Calu3 (cell line): Measurements from ENCODE around the gene ACLY. TPM values are rescaled to one million over a fixed set of nuclear protein-coding genes. Genes with fewer than 3 reads are reported as not detected.

ENCODE experiments used
- BruUV-seq: library from RNA; stranded (reverse); fragments of 400-500 nt; replicated peaks from 2 replicates; lab custom pipeline; 2021; lab: Mats Ljungman, UMichigan
- CTCF ChIA-PET: fragments of 300-600 bp; sonication (Branson Sonifier 250); formaldehyde crosslinking; loops from one replicate; lab custom pipeline; 2022; ENCODE audit warnings: antibody characterized with exemption; lab: Charles Lee
- DNase-seq: peaks from one replicate; pipeline ENCODE4 v3.0.0; 2022
- H3K27ac Mint-ChIP-seq: one replicate; pipeline ENCODE4 v1.8.0; 2022; ENCODE audit warnings: mixed read lengths; ENCODE audit not compliant: unreplicated experiment
- H3K27me3 Mint-ChIP-seq: one replicate; pipeline ENCODE4 v1.8.0; 2022; ENCODE audit warnings: mixed read lengths; ENCODE audit not compliant: unreplicated experiment
- H3K36me3 Mint-ChIP-seq: one replicate; pipeline ENCODE4 v1.8.0; 2022; ENCODE audit warnings: mild to moderate bottlenecking, moderate library complexity, mixed read lengths; ENCODE audit not compliant: insufficient read depth, unreplicated experiment
- H3K4me1 Mint-ChIP-seq: one replicate; pipeline ENCODE4 v1.8.0; 2022; ENCODE audit warnings: mild to moderate bottlenecking, low read depth, mixed read lengths; ENCODE audit not compliant: unreplicated experiment
- H3K4me3 Mint-ChIP-seq: one replicate; pipeline ENCODE4 v1.8.0; 2022; ENCODE audit warnings: mild to moderate bottlenecking, low read depth, moderate library complexity, mixed read lengths; ENCODE audit not compliant: unreplicated experiment
- H3K9me3 Mint-ChIP-seq: one replicate; pipeline ENCODE4 v1.8.0; 2022; ENCODE audit warnings: low read depth, mixed read lengths; ENCODE audit not compliant: unreplicated experiment
- intact Hi-C: fragments of 100-400 bp; cut with micrococcal nuclease; formaldehyde crosslinking; loops from one replicate; pipeline ENCODE4 v1.10.0; 2022; ENCODE audit not compliant: unreplicated experiment
- total RNA-seq: library from RNA; stranded (reverse); gene quantifications from 2 replicates; pipeline ENCODE4 v1.2.3, GENCODE V29; 2022
- TF ChIP-seq, protein P1 (sequence below): fragments of 200-600 bp; IDR thresholded peaks from one replicate; pipeline ENCODE4 v1.8.0; 2022; ENCODE audit warnings: antibody characterized with exemption; ENCODE audit not compliant: unreplicated experiment

ACLY gene
- total RNA-seq, 1 experiment from 2014 or later = 265 TPM

DNA sequence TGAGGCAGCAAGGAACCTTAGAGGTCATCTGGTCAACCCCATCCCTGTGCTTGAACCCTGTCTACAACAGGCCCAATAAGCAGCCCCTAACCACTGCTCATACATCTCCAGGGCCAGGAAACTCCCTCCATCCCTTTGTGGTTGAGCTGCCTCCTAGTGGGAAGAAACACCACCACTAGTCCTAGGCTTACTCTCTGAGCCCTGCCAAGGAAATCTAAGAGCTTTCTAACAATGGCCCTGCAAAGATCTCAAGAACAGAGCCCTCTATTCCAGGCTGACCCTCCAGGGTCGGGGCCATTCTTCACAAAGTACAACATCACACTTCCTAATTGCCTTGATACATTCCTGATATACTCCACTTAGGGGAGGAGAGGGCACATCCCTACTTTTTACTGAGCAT, 5.8 kb downstream of the ACLY start:
- TF ChIP-seq, protein P1, sequence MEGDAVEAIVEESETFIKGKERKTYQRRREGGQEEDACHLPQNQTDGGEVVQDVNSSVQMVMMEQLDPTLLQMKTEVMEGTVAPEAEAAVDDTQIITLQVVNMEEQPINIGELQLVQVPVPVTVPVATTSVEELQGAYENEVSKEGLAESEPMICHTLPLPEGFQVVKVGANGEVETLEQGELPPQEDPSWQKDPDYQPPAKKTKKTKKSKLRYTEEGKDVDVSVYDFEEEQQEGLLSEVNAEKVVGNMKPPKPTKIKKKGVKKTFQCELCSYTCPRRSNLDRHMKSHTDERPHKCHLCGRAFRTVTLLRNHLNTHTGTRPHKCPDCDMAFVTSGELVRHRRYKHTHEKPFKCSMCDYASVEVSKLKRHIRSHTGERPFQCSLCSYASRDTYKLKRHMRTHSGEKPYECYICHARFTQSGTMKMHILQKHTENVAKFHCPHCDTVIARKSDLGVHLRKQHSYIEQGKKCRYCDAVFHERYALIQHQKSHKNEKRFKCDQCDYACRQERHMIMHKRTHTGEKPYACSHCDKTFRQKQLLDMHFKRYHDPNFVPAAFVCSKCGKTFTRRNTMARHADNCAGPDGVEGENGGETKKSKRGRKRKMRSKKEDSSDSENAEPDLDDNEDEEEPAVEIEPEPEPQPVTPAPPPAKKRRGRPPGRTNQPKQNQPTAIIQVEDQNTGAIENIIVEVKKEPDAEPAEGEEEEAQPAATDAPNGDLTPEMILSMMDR = no peak
- intact Hi-C loops = no loop called here
- Mint-ChIP-seq H3K36me3 (peaks cover 90% of the 10 kb centered on the region), H3K4me1 (peaks cover 74% of the 10 kb centered on the region), H3K27ac (peak overlapping the region; percentile 23), H3K4me3 (no peak overlapping the region), H3K27me3 (no peaks in the 10 kb centered on the region), H3K9me3 (no peaks in the 10 kb centered on the region)
- no peak for DNase-seq
- CTCF ChIA-PET = interaction anchor here (0.6 to 1.5 kb wide), 2 partner anchors 20 to 112 kb away, joined by 3 read pairs; no protein-coding TSS in a partner anchor
- no TSS peak for BruUV-seq

DNA sequence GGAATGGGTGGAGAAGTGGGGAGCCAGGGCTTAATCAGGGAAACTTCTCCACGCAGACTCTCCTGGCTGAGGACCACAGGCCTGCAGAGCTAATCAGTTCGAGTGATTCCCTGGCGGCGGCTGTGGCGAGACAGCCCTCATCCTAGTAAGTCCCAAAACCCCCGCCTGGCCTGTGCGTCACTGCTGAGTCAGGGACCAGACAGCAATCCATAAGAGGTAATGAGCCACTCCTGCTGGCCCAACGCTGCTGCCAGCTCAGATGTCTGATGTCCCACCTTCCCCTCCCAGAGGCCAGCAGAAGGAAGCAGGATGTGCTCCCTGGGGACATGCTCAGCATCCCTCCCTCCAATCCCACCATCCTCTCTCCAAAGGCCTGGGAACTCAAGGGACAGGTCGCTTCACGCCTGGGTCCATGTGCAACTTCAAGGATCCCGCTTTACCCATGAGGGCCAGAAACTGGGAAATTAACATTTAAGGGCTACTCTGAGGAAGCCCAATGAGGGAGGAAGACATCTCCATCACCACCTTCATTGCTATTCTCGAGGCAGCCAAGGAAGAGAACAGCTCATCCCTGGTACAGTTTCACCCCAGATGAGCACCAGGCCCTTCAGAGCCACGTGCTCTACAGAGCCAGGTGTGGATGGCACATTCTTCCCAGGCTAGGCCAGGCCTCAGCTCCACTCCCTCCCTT, 7.9 kb downstream of the ACLY start:
- H3K9me3 Mint-ChIP-seq = no peaks in the 10 kb centered on the region
- no peak for DNase-seq
- CTCF ChIA-PET = interaction anchor here (0.6 kb wide), 1 partner anchor 9 kb away, joined by 3 read pairs; no protein-coding TSS in a partner anchor
- H3K27me3 Mint-ChIP-seq = no peaks in the 10 kb centered on the region
- H3K4me1 Mint-ChIP-seq = peaks cover 71% of the 10 kb centered on the region
- H3K36me3 Mint-ChIP-seq = peaks cover 90% of the 10 kb centered on the region
- no peak overlapping the region for H3K4me3 Mint-ChIP-seq
- no TSS peak for BruUV-seq
- TF ChIP-seq, protein P1 = no peak
- intact Hi-C loops = no loop called here
- H3K27ac Mint-ChIP-seq = no peak overlapping the region

DNA sequence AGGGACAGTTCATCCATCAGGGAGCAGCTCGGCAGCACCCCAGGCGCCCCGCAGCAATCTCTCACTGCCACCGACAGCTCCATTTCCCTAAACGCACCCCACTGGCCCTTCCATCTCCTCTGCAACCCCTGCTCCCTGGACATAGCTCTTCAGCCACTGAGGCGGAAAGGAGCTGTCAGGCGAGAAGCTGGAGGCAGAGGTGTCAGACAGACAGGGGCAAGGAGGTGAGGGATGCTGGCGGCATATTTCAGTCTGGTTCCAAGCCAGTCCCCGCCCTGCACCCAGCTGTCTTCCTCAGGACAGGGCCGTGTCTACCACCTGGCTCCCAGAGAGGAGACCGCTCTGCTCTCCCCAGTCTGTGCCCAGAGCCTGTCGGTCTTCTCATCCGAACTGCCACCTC, 9.7 kb downstream of the ACLY start:
- TF ChIP-seq, protein P1 = no peak
- Mint-ChIP-seq H3K9me3 (no peaks in the 10 kb centered on the region), H3K27ac (peak overlapping the region; percentile 33), H3K4me3 (no peak overlapping the region), H3K27me3 (no peaks in the 10 kb centered on the region), H3K4me1 (peaks cover 53% of the 10 kb centered on the region), H3K36me3 (peaks cover 80% of the 10 kb centered on the region)
- BruUV-seq = no TSS peak
- intact Hi-C loops = no loop called here
- CTCF ChIA-PET = interaction anchor here (2.3 kb wide), 1 partner anchor 10 kb away, joined by 12 read pairs; the partner anchor contains the start of gene ACLY
- DNase-seq = no peak

DNA sequence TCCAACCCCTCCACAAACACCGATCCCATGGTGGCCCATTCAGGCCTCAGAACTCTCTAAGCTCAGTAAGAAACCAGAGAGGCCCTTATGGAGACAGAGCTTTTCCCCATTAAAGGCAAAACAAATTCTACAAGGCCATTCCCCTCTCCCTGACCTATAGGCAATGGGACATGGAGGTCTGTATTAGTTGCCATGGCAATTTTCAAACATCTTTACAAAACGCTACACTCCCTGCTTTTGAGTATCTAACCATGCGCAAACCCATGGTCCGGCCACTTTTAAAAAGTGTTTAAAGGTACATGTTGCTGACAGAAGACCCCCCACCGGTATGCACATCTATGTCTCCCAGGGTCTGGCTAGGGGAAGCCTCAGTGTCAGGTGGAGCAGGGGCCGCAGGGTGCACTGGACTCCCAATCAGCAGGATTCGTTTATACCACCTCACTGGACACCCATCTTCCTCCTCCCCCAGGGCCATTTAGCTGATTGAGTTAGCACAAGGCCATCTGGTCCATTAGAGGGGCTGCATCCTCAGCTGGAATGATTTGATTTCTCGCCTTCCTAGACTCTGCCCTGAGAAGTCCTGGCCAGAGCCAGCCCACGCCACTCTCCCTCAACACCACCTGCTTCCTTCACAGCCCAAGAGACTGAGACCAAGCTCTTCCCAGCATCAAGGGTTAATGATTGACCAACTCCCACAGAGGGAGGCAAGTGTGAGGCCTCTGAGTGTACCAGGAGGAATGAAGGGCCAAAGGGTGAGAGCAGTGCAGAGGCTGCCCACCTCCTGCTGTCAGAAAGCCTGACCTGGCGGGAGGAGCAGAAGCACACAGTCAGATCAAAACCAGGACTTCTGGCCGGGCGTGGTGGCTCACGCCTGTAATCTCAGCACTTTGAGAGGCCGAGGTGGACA, 10.9 kb downstream of the ACLY start:
- no TSS peak for BruUV-seq
- no peak overlapping the region for H3K4me3 Mint-ChIP-seq
- CTCF ChIA-PET = interaction anchor here (0.7 to 2.3 kb wide), 6 partner anchors 11 to 227 kb away, joined by 3 to 12 read pairs (median 4); partner anchors contain the start of genes ACLY, JUP and ODAD4
- H3K36me3 Mint-ChIP-seq = peaks cover 82% of the 10 kb centered on the region
- no peaks in the 10 kb centered on the region for H3K27me3 Mint-ChIP-seq
- DNase-seq = peak; percentile 64
- peak overlapping the region; percentile 4 for H3K27ac Mint-ChIP-seq
- peaks cover 41% of the 10 kb centered on the region for H3K4me1 Mint-ChIP-seq
- H3K9me3 Mint-ChIP-seq = no peaks in the 10 kb centered on the region
- intact Hi-C loops = no loop called here
- TF ChIP-seq, protein P1 = no peak
